ENCODE results near the gene HDDC2. TPM values are rescaled to one million over a fixed set of nuclear protein-coding genes. Genes with fewer than 3 reads are reported as not detected.

Gene HDDC2
- 10 to 100 TPM; 50.0 to 59.3 (median 57.8) TPM for total RNA-seq (2021; fragmentation: NEBNext Ultra II Directional; extraction: Animal tissue kit (Norgen Biotek cat#: 25700))
- long read RNA-seq, transcript HDDC2-202 (6 exons, 918 nt), result minor isoform, 28 of 73 reads
- long read RNA-seq, transcript HDDC2-201 (5 exons, 1,350 nt), result major isoform, 32 of 73 reads
- long read RNA-seq, partial matches to known transcripts, result 4 of 73 reads
- long read RNA-seq, other reads (novel, unspliced or antisense), result 9 of 73 reads

DNA sequence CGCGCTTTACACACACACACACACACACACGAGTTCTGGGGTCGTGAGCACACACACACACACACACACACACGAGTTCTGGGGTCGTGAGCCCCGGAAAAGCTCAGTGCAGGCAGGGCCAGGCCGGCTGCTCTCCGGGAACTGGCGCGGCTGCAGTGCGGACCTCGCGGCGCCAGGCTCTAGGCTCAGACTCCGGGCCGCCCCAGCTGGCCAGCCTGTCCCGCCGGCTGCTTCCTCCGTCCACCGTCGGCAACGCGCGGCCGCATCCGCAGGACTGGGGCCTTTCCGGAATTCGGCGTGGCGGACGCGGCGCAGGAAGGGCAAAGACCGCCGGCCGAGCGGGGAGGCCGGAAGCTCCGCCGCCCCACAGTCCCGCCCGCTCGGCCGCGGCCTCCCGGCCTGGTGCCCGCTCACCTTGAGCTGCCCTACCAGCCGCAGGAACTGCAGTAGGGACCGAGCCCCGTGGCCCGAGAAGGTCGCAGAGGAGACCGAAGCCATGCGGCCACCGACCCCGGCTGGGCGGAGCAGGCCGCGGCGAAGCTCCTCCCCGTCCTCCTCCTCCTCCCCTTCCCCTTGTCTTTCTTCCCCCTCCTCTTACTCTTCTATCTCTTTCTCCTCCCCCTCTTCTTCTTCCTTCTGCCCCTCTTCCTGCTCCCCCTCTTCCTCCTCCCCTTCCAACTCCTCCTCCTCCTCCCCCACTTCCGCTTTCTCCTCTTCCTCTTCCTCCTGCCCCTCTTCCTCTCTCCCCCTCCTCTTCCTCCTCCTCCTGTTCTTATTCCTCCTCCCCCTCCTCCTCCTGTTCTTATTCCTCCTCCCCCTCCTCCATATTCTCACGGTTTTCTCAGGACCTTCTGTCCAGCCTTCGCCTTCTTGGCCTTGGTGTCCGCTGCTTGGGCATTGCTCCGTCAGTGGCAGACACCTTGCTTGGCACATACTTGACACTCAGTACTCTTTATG lies at the start of gene HDDC2:
Gene HDDC2, minus strand, starts transcription at position 533 of the 957 bp plus-strand sequence. Its CDS starts 35 bp downstream, at position 498.
- peak within 1 kb of the TSS; percentile 92 for H3K27ac Mint-ChIP-seq
- H3K9me3 Mint-ChIP-seq, result peaks cover 3% of the 10 kb centered on the region; the same call in 1 of the 2 replicates
- H3K4me3 Mint-ChIP-seq, result peak within 1 kb of the TSS; percentile 94
- peak; percentile 59 for DNase-seq
- peaks cover 27% of the 10 kb centered on the region for H3K36me3 Mint-ChIP-seq (ENCODE audit: low read depth)
- TF ChIP-seq, protein P1, sequence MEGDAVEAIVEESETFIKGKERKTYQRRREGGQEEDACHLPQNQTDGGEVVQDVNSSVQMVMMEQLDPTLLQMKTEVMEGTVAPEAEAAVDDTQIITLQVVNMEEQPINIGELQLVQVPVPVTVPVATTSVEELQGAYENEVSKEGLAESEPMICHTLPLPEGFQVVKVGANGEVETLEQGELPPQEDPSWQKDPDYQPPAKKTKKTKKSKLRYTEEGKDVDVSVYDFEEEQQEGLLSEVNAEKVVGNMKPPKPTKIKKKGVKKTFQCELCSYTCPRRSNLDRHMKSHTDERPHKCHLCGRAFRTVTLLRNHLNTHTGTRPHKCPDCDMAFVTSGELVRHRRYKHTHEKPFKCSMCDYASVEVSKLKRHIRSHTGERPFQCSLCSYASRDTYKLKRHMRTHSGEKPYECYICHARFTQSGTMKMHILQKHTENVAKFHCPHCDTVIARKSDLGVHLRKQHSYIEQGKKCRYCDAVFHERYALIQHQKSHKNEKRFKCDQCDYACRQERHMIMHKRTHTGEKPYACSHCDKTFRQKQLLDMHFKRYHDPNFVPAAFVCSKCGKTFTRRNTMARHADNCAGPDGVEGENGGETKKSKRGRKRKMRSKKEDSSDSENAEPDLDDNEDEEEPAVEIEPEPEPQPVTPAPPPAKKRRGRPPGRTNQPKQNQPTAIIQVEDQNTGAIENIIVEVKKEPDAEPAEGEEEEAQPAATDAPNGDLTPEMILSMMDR (IDR thresholded peaks at IDR 0.05), result no peak
- H3K4me1 Mint-ChIP-seq (ENCODE audit: low read depth), result peaks cover 46% of the 10 kb centered on the region
- peaks cover 5% of the 10 kb centered on the region for H3K27me3 Mint-ChIP-seq (ENCODE audit: insufficient read depth)

DNA sequence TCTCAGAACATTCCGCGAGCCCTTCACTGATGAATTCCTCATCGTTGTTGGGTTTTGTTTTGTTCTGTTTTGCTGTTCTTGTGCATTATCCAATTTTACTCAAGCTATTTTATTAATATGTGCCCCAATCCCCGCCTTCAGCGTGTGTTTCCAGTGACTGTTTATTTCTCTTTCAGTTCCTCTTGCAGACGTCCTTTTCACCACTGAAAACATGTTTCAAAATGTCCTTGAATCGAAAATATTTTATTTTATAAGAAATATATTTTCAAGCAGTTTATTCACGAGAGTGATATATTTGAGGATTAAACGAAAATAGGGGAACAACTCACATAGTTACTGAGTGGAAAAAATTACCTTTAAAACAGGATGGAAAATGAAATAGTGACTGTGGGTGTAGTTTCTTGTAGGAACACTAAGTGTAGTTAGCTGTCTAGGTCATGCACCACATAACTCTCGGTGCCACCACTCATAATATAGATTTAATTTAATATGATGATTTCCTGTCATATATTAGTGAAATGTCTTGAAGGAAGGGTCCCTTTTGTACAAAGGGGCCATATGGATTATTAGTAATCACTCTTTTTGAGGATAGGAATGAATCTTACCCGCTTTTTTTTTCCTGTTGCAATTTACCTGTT lies 45.3 kb upstream of the HDDC2 start:
- DNase-seq, result no peak
- Mint-ChIP-seq H3K36me3 (ENCODE audit: low read depth) (no peaks in the 10 kb centered on the region), H3K9me3 (no peaks in the 10 kb centered on the region), H3K4me3 (peak overlapping the region; percentile 30; the same call in 1 of the 2 replicates), H3K4me1 (ENCODE audit: low read depth) (no peaks in the 10 kb centered on the region), H3K27me3 (ENCODE audit: insufficient read depth) (peaks cover 5% of the 10 kb centered on the region), H3K27ac (no peak overlapping the region)
- TF ChIP-seq, protein P1 (IDR thresholded peaks at IDR 0.05), result no peak

DNA sequence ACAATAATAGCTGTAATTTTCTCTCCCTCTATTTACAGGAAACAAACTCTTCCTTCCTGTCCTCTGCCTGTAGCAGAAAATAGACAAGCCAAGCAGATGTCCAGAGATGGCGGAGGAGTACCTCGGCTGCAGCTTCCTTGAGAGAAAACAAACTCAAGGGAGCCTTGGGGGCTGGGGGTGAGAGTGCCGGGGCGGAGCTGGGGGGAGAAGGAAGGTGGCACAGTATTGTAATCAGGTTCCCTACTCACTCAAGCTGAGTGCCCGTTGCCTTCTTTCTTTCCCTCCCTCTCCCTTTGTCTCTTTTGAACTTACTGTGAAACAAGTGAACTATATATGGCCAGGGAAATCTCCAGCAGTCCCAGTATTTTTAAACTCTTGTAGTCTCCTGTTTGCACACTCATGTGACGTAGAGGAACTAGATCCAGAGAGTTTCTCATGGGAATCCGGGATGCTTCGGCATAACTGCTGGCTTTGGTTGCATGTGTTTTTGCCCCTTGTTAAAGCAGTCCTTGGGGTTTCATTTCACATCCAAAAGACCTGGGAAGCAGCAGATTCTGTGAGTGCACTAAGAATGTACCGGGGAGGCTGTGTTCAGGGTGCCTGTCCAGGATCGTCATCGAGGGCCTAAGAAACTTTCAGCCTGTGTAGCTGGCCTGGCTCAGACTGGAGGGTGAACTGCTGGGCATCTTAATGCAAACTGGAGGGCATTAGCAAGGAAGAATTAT lies 44.6 kb upstream of the HDDC2 start:
- H3K9me3 Mint-ChIP-seq, result no peaks in the 10 kb centered on the region
- no peaks in the 10 kb centered on the region for H3K4me1 Mint-ChIP-seq (ENCODE audit: low read depth)
- H3K27ac Mint-ChIP-seq, result no peak overlapping the region
- no peak for DNase-seq
- no peaks in the 10 kb centered on the region for H3K36me3 Mint-ChIP-seq (ENCODE audit: low read depth)
- H3K4me3 Mint-ChIP-seq, result peak overlapping the region; percentile 30; the same call in 1 of the 2 replicates
- TF ChIP-seq, protein P1 (IDR thresholded peaks at IDR 0.05), result no peak
- H3K27me3 Mint-ChIP-seq (ENCODE audit: insufficient read depth), result peaks cover 5% of the 10 kb centered on the region

GRCh38 chr6:125341460-125341859 lies 39.7 kb upstream of the HDDC2 start:
- TF ChIP-seq, protein P1 (IDR thresholded peaks at IDR 0.05), result no peak
- Mint-ChIP-seq H3K4me1 (ENCODE audit: low read depth) (no peaks in the 10 kb centered on the region), H3K4me3 (no peak overlapping the region), H3K27ac (no peak overlapping the region), H3K36me3 (ENCODE audit: low read depth) (no peaks in the 10 kb centered on the region), H3K9me3 (no peaks in the 10 kb centered on the region), H3K27me3 (ENCODE audit: insufficient read depth) (peaks cover 4% of the 10 kb centered on the region)
- no peak for DNase-seq

- no peaks in the 10 kb centered on the region for H3K9me3 Mint-ChIP-seq
- TF ChIP-seq, protein P1 (IDR thresholded peaks at IDR 0.05), result no peak
- no peak overlapping the region for H3K4me3 Mint-ChIP-seq
- H3K27ac Mint-ChIP-seq, result no peak overlapping the region
- peaks cover 3% of the 10 kb centered on the region for H3K27me3 Mint-ChIP-seq (ENCODE audit: insufficient read depth)
- no peaks in the 10 kb centered on the region for H3K4me1 Mint-ChIP-seq (ENCODE audit: low read depth)
- no peaks in the 10 kb centered on the region for H3K36me3 Mint-ChIP-seq (ENCODE audit: low read depth)
- DNase-seq, result no peak
Measured at GRCh38 chr6:125340991-125341390, 39.2 kb upstream of the HDDC2 start.

Data from HFFc6 (cell line).